DMS53 treated with DMSO at 0.1 percent for 48 hours (cell line): ENCODE results near the gene ZNF90.
"Not testable (repeated sequence)": the region's sequence is repeated elsewhere in the genome, so short reads cannot be mapped to it uniquely, and the experiment has no call there.

Source experiments
- DNase-seq: peaks from one replicate; lab custom pipeline; 2025; ENCODE audit not compliant: unreplicated experiment; lab: John Stamatoyannopoulos, UW

The ZNF90 gene

GRCh38 chr19:20102097-20102496 is 24.3 kb downstream of the ZNF90 start:
- no peak for DNase-seq

GRCh38 chr19:20103091-20103740 is 25.4 kb downstream of the ZNF90 start:
- DNase-seq, result no peak

DNA sequence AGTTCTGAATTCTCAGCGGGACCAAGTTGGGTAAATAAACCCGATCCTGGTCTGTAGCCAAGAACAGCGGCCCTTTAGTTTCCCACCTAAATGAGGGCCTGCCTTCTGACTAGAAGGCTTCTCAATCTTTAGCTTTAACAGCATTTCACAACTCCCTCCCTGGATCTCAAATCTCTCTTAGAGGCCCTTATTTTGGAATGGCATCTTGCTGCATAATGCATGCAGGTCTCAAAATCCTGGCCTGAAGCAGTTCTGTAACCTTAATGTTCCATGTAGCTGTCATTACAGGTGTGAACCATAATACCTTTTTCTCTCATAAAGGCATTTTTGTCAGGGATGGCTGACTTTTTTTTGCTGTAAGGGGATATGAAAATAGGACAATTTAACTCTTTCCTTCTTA is 29.5 kb downstream of the ZNF90 start:
- DNase-seq, result no peak

DNA sequence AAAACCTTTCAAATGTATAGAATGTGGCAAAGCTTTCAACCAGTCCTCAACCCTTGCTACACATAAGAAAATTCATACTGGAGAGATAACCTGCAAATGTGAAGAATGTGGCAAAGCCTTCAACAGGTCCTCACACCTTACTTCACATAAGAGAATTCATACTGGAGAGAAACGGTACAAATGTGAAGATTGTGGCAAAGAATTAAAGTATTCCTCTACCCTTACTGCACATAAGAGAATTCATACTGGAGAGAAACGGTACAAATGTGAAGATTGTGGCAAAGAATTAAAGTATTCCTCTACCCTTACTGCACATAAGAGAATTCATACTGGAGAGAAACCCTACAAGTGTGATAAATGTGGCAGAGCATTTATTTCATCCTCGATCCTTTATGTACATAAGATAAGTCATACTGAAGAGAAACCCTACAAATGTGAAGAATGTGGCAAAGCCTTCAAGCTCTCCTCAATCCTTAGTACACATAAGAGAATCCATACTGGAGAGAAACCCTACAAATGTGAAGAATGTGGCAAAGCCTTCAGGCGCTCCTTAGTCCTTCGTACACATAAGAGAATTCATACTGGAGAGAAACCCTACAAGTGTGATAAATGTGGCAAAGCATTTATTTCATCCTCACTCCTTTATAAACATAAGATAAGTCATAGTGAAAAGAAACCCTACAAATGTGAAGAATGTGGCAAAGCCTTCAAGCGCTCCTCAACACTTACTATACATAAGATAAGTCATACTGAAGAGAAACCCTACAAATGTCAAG is 40.5 kb downstream of the ZNF90 start:
- DNase-seq, result not testable (repeated sequence)

- no peak for DNase-seq
Measured at GRCh38 chr19:20124879-20125278, 47.1 kb downstream of the ZNF90 start.

GRCh38 chr19:20132933-20133332 is 55.1 kb downstream of the ZNF90 start:
- DNase-seq, result not testable (repeated sequence)

DNA sequence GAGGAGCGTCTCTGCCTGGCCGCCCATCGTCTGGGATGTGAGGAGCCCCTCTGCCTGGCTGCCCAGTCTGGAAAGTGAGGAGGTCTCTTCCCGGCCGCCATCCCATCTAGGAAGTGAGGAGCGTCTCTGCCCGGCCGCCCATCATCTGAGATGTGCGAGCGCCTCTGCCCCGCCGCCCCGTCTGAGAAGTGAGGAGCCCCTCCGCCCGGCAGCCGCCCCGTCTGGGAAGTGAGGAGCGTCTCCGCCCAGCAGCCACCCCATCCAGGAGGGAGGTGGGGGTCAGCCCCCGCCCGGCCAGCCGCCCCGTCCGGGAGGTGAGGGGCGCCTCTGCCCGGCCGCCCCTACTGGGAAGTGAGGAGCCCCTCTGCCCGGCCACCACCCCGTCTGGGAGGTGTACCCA is 59.9 kb downstream of the ZNF90 start:
- DNase-seq, result not testable (repeated sequence)

DNA sequence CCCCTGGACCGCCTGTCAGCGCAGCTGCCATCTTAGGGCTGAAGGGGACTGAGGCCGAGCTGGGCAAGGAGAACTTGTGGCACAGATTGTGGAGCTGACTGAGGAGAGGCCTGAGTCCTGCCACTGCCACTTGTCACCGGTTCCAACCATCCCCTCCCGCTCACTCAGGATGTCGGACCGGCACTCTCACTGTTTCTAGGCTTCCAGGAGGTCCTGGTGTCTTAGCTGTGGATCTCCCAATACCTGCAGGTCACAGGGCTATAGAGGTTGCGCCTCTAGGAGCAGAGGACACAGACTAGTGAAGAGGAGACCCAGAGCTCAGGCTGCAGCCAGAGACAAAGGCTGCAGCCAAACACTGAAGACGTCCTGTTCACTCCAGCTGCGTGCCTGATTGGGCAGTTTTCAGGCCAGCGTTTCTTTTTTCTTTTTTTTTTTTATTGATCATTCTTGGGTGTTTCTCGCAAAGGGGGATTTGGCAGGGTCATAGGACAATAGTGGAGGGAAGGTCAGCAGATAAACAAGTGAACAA is 73.9 kb downstream of the ZNF90 start:
- DNase-seq, result no peak

- not testable (repeated sequence) for DNase-seq
Measured at GRCh38 chr19:20152506-20152905, 74.7 kb downstream of the ZNF90 start.

- DNase-seq, result no peak
Measured at GRCh38 chr19:20153281-20153680, 75.5 kb downstream of the ZNF90 start.

GRCh38 chr19:20154636-20155035 is 76.8 kb downstream of the ZNF90 start:
- no peak for DNase-seq

GRCh38 chr19:20162821-20163220 is 85.0 kb downstream of the ZNF90 start:
- DNase-seq, result no peak

DNA sequence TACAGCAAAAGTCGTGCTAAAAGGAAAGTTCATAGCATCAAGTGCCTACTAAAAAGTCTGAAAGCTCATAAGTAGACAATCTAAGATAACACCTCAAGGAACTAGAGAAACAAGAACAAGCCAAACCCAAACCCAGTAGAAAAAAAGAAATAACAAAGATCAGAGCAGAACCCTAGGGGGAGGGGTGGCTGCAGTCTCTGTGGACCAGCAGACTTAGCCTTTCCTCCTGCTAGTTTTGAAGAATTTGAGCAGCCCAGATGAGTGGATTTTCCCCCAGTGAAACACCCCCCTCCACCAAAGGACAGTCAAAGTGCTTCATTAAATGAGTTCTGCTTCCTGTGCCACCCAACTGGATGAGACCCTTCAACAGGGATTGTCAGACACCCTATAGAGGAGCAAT is 86.7 kb downstream of the ZNF90 start:
- no peak for DNase-seq

DNA sequence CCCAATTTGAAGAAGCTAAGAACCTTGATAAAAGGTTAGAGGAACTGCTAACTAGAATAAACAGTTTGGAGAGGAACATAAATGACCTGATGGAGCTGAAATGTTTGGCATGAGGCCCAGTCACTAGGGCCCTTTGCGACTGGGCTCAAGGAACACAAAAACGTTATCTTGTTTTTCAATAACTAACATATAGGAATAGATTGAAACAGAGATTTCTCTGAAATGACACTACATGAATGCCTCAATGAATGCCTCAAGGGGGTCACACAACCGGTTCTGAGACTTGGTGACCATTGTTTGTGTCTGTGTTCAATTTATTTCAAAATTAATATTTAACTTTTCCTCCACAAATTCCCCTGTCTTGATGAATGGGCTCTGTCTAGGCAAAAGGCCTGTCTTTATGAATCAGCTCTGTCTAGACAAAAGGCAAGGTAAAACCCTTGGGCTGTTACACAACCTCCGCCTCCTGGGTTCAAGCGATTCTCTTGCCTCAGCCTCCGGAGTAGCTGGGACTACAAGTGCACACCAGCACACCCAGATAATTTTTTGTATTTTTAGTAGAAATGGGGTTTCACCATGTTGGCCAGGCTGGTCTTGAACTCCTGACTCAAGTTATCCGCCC is 88.3 kb downstream of the ZNF90 start:
- peak; percentile 31 for DNase-seq

DNA sequence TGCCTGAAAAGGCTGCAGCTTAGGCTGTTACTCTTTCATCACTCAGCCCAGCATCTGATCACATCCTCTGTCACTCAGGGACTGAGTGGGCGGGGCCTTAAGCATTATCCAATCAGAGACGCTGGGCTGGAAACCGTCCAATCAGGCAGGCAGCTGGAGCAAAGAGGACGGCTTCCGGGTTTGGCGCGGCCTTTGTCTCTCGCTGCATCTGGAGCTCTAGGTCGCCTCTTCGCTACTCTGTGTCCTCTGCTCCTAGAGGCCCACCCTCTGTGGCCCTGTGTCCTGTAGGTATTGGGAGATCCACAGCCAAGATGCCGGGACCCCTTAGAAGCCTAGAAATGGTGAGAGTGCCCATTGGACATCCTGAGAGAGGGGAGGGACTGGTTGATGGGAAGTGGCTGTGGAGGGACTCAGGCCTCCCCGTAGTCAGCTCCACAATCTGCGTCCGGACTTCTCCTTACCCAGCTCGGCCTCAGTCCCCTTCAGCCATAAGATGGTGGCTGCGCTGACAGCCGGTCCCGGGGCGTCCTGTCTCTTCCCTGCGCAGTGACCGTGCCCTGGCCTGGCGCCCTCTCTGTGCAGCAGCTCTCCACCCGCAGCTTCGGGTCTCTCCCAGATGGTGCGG is 89.3 kb downstream of the ZNF90 start, which contains the start of gene ZNF486:
ZNF486 (plus strand) TSS at position 195 of the 625 bp plus-strand sequence; CDS start at position 312, 117 bp downstream.
- peak; percentile 88 for DNase-seq

GRCh38 chr19:20167651-20168122 is 89.9 kb downstream of the ZNF90 start:
- peak; percentile 1 for DNase-seq
